OCI-LY7 (cell line): Measurements from ENCODE around the gene SORCS1.

Source experiments
- EZH2phosphoT487 ChIP-seq: fragments of 200-600 bp; sonication (generic); IDR thresholded peaks from 2 replicates; pipeline ENCODE4 v1.6.1; 2018; ENCODE audit warnings: low read depth, borderline replicate concordance, mild to moderate bottlenecking, mixed run types, antibody characterized with exemption, low read length, moderate library complexity, mixed read lengths
- TF ChIP-seq, protein P1 (sequence below): fragments of 200-600 bp; sonication (generic); conservative IDR thresholded peaks from 2 replicates; pipeline ENCODE4 v1.5.1; 2014; ENCODE audit warnings: mild to moderate bottlenecking, antibody characterized with exemption, low read length, moderate library complexity, mixed read lengths

DNA sequence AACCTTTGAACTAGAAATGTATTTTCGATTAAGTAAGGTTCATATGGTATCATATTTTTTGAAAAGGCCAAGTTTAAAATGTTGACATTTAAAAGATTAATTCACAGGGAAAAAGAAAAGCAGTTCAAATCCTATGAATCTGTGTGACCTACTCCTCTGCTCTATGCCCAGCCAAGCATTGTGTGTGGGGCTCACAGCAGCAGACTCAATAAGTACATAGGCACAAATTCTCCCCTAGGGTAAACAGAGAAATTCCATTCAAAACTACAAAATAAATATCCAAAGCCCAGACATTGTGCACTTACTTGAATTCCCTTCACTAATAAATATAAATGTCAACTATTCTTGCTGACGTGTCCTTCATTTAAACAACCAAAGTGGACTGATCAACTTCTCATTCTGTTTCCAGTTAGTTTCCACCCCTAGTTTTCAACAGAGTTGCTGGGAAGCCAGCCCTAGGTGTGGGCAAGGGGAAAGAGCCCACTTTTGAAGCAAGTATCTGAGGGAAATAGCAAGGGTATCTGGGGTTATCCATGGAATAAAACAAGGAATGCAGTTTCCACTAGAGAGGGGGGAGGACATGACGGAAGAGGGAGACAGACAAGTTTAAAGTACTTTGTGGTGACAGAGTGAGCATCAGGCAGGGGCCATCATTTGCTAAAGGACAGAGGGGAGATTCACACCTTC is 533.3 kb downstream of the SORCS1 start:
- TF ChIP-seq, protein P1, sequence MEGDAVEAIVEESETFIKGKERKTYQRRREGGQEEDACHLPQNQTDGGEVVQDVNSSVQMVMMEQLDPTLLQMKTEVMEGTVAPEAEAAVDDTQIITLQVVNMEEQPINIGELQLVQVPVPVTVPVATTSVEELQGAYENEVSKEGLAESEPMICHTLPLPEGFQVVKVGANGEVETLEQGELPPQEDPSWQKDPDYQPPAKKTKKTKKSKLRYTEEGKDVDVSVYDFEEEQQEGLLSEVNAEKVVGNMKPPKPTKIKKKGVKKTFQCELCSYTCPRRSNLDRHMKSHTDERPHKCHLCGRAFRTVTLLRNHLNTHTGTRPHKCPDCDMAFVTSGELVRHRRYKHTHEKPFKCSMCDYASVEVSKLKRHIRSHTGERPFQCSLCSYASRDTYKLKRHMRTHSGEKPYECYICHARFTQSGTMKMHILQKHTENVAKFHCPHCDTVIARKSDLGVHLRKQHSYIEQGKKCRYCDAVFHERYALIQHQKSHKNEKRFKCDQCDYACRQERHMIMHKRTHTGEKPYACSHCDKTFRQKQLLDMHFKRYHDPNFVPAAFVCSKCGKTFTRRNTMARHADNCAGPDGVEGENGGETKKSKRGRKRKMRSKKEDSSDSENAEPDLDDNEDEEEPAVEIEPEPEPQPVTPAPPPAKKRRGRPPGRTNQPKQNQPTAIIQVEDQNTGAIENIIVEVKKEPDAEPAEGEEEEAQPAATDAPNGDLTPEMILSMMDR: no peak
- TF ChIP-seq EZH2phosphoT487: no peak
